Tibial artery (tissue), 4 donors: ENCODE data around the gene HOXC12.

Source experiments
- DNase-seq, 2 donors: peaks; one replicate each; pipeline ENCODE4 v3.0.0-alpha.2; 2019
- H3K27ac ChIP-seq, 2 donors: fragments of 200-600 bp; sonication (generic) in 1 of 2; 1 replicate in 1 of 2; 2 replicates in 1 of 2; pipeline ENCODE4 v1.5.1; 2018 to 2019; ENCODE audit warnings: mild to moderate bottlenecking in 1 of 2
- H3K27me3 ChIP-seq, 2 donors: fragments of 200-600 bp; sonication (generic) in 1 of 2; one replicate each; pipeline versions ENCODE4 v1.5.1 to v1.6.0; 2016 to 2019
- H3K36me3 ChIP-seq, 3 donors: fragments of 200-600 bp; sonication (generic) in 2 of 3; one replicate each; pipeline ENCODE4 v1.5.1; 2016 to 2019; ENCODE audit warnings: mild to moderate bottlenecking in 2 of 3
- H3K4me1 ChIP-seq, 4 donors: fragments of 200-600 bp; sonication (generic) in 2 of 4; 1 replicate in 3 of 4; 2 replicates in 1 of 4; pipeline ENCODE4 v1.5.1; 2016 to 2019
- H3K4me3 ChIP-seq, 2 donors: fragments of 200-600 bp; sonication (generic) in 1 of 2; 1 replicate in 1 of 2; 2 replicates in 1 of 2; pipeline ENCODE4 v1.5.1; 2018 to 2019; ENCODE audit warnings: mild to moderate bottlenecking in 2 of 2
- H3K9me3 ChIP-seq, 3 donors: fragments of 200-600 bp; sonication (generic) in 1 of 3; one replicate each; pipeline ENCODE4 v1.5.1; 2016 to 2019
- CTCF ChIP-seq, 2 experiments: fragments of 200-600 bp in 1 of 2; fragments of 450-650 bp in 1 of 2; IDR thresholded peaks; one replicate each; pipeline ENCODE4 v1.5.1; 2017 to 2019; ENCODE audit warnings: antibody characterized with exemption in 2 of 2, mild to moderate bottlenecking in 1 of 2, moderate library complexity in 1 of 2
- intact Hi-C: fragments of 100-400 bp; cut with DNase I; formaldehyde crosslinking; loops from one replicate; pipeline ENCODE4 v1.15.0; 2023; ENCODE audit warnings: low total_unique reads

The HOXC12 gene

GRCh38 chr12:53935383-53936341 is 19.0 kb upstream of the HOXC12 start:
- intact Hi-C loops, result no loop called here
- Histone ChIP-seq H3K27me3 (peaks cover 12 to 99% of the 10 kb centered on the region in 2 donors), H3K27ac (no peak overlapping the region), H3K4me3 (no peak overlapping the region), H3K9me3 (no peaks in the 10 kb centered on the region), H3K36me3 (no peaks in the 10 kb centered on the region), H3K4me1 (peaks cover 0 to 32% (median 15%) of the 10 kb centered on the region in 4 donors)
- DNase-seq, result no peak
- TF ChIP-seq CTCF (IDR thresholded peaks at IDR 0.05), result no peak

GRCh38 chr12:53937099-53937498 is 17.6 kb upstream of the HOXC12 start:
- H3K36me3 ChIP-seq, result no peaks in the 10 kb centered on the region
- no peaks in the 10 kb centered on the region for H3K9me3 ChIP-seq
- H3K27ac ChIP-seq, result no peak overlapping the region
- no peak overlapping the region for H3K4me3 ChIP-seq
- peaks cover 0 to 32% (median 15%) of the 10 kb centered on the region in 4 donors for H3K4me1 ChIP-seq
- intact Hi-C loops, result no loop called here
- no peak for TF ChIP-seq CTCF (IDR thresholded peaks at IDR 0.05)
- H3K27me3 ChIP-seq, result peaks cover 9 to 91% of the 10 kb centered on the region in 2 donors
- DNase-seq, result no peak

GRCh38 chr12:53937596-53938325 is 16.9 kb upstream of the HOXC12 start:
- peaks cover 9 to 91% of the 10 kb centered on the region in 2 donors for H3K27me3 ChIP-seq
- H3K9me3 ChIP-seq, result no peaks in the 10 kb centered on the region
- H3K4me1 ChIP-seq, result peaks cover 0 to 32% (median 15%) of the 10 kb centered on the region in 4 donors
- TF ChIP-seq CTCF (IDR thresholded peaks at IDR 0.05), result no peak
- intact Hi-C loops, result no loop called here
- DNase-seq, result no peak
- peak overlapping the region; percentile 14 to 61 for H3K4me3 ChIP-seq
- H3K36me3 ChIP-seq, result no peaks in the 10 kb centered on the region
- H3K27ac ChIP-seq, result no peak overlapping the region

GRCh38 chr12:53938326-53939140 is 16.2 kb upstream of the HOXC12 start, which contains the start of gene HOXC13:
HOXC13 (plus strand) TSS chr12:53938831; CDS start chr12:53938907, 76 bp downstream.
- peak; percentile 84 to 93 for DNase-seq
- Histone ChIP-seq H3K27ac (peak within 1 kb of the TSS; percentile 20 to 56), H3K4me3 (peak within 1 kb of the TSS; percentile 47 to 61), H3K4me1 (peaks cover 0 to 32% (median 15%) of the 10 kb centered on the region in 4 donors), H3K36me3 (no peaks in the 10 kb centered on the region), H3K9me3 (no peaks in the 10 kb centered on the region), H3K27me3 (peaks cover 9 to 91% of the 10 kb centered on the region in 2 donors)
- no peak for TF ChIP-seq CTCF (IDR thresholded peaks at IDR 0.05)
- intact Hi-C loops, result no loop called here
